Eye (tissue), 1 donor: Measurements from ENCODE around the gene ROCK2.
"Not testable (repeated sequence)": the region's sequence is repeated elsewhere in the genome, so short reads cannot be mapped to it uniquely, and the experiment has no call there.

ENCODE experiments used
- DNase-seq: peaks from one replicate; pipeline ENCODE4 v3.0.0-alpha.2; 2015

Gene ROCK2

DNA sequence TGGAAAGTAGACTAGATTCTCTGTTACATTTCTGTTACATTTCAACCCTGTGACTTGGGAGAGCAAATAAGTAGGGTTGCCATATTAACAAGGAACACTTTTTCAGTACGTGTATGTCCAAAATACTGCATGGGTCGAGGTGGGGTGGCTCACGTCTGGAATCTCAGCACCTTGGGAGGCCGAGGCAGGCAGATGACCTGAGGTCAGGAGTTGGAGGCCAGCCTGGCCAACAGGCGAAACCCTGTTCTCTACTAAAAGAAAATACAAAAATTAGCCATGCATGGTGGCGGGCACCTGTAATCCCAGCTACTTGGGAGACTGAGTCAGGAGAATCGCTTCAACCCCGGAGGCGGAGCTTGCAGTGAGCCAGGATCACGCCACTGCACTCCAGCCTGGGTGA is 178.0 kb downstream of the ROCK2 start:
- DNase-seq, result no peak

DNA sequence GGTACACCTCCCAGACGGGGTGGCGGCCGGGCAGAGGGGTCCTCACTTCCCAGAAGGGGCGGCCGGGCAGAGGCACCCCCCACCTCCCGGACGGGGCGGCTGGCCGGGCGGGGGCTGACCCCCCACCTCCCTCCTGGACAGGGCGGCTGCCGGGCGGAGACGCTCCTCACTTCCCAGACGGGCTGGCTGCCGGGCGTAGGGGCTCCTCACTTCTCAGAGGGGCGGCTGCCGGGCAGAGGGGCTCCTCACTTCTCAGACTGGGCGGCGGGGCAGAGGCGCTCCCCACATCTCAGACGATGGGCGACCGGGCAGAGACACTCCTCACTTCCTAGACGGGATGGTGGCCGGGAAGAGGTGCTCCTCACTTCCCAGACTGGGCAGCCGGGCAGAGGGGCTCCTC is 179.4 kb downstream of the ROCK2 start:
- DNase-seq, result not testable (repeated sequence)

DNA sequence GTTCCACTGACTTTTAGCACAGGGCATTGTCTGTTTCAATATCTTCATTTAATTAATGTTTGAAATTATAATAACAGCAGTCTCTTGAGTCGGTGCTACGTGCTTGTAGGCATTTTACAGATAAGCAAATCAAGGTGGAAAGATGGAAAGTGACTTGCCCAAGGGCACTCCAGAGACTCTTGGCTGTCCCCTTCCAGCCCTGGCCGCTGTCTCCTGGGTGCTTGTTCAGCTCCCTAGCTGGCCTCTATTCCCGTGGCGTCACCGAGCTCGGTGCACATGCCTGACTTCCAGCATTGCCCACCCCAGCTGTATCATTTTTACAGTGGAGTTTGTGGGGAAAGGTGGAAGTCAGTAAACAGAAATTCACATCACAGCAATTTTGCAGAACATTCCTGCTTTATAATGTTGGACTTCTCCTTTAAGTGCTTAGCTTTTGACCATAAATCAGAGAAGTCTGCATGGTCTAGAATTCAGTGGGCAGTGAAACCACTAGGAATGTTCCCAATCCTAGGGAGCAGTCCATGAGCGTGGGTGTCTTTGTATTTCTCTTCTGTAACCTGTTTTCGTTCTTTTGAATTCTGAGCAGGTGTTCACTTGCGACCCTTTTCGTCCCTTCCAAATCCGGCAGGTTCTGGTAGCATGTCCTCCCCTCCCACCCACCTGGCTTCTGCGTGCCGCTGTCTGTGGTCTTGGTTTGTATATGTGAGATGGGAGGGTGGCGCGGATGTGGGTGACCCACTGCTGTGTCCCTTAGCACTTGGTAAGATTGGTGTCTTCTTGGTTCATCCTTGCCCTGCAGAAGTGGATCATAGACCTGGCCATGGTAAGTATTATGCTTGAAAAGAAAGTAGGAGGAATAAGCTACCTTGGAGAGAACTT is 180.8 kb downstream of the ROCK2 start:
- DNase-seq, result no peak

DNA sequence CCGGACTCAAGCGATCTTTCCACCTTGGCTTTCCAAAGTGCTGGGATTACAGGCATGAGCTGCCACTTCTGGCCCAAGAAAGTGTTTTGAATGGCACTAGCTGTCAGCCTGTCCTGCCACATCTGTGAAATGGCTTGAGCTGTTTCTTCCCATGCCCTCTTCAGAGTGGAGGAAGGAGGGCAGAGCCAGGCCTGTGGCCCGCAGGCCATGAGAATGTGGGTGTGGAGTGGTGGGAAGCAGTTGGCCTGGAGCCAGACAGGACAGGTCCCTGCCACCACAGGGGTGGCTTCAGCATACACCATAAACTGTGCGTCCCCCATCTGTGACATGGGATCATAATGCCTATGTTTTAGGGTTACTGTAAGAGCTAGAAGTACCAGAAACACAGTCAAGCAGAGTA is 182.7 kb downstream of the ROCK2 start:
- DNase-seq, result no peak

DNA sequence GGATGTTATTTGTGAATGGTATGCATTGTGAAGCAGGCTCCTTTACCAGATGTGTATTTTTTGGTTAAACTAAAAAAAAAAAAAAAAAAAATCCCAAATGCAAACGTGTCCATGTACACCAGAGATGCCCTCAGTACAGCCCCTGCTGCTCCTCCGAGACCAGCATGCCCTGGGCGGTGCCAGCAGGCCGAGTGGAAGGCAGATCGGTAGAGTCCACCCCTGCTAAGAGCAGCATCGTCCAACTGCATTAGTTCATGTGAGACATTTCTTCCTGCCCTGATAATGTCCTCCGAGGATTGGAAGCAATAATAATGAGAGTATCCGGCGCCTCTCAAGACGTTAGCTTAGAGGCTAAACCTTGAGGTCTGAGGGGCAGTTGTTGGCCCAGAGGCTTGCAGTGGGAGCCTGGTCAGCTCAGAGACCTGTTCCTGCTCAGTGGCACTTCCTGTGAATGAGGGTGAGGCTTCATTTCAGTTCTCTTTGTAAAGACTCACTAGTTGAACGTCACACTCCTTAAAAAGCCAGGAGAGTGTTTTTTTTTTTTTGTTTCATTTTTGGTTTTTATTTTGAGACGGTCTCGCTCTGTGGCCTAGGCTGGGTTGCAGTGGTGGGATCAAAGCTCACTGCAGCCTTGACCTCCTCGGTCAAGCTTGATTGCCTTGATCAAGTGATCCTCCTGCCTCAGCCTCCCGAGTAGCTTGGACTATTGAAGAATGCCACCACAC is 183.5 kb downstream of the ROCK2 start:
- DNase-seq, result no peak

GRCh38 chr2:11160256-11160655 is 184.2 kb downstream of the ROCK2 start:
- no peak for DNase-seq

DNA sequence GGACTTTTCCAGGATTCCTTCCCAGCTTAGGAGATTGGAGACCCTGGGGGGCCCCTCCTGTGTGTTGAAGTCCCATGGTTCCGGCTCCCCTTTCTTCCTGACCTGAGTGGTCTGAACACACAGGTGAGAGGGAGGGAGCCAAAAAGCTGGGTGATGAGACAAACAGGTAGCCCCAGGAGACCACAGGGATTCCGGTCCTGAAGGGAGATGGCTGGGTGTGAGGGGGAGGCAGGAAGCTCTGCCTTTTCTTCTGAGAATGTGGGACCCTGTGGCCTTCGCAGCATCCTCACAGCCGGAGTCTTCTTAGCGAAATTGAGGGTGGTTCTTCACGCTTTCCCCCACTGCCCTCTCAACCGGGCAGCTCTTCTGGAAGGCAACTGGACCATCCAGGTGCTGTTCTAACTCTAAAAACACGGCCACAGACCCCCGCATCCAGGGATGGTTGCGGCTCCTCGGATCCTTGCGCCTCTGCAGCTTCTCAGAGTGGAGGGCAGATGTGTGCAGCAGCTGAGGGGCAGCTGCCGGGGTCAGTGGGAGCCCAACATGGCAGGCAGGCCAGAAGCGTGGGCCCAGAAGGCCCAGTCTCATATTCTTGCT is 184.8 kb downstream of the ROCK2 start:
- no peak for DNase-seq

DNA sequence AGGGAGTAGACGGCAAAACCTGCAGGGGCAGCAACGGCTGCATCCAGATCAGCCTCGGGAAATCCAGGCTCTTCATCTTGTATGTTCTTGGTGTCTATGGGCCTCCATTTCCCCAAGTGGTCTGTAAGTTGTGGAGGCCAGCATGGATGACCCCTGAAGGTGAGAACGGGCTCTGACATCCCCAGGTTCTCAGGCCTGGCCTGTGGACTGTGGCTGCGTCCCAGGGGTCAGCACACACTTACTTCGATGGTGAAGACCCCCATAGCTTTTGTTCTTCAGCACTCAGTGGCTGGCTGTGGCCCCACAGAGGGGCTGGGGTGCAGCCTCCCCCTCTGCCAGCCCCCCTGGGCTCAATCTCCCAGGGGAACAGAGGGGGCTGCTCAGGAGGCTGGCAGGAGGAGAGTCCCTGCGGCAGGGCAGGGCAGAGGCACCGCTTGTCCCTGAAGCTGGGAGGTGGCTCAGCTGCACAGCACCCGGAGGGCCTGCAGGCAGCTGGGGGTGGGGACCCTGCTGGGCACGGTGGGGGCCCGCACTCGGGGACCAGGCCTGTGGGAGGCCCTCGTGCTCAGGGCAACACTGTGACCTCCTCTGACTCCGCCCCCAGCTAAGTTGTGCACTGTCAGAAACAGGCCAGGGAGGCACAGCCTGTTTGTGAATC is 185.4 kb downstream of the ROCK2 start:
- no peak for DNase-seq

- no peak for DNase-seq
These were observed 186.7 kb downstream of the ROCK2 start for GRCh38 chr2:11157731-11158130.

DNA sequence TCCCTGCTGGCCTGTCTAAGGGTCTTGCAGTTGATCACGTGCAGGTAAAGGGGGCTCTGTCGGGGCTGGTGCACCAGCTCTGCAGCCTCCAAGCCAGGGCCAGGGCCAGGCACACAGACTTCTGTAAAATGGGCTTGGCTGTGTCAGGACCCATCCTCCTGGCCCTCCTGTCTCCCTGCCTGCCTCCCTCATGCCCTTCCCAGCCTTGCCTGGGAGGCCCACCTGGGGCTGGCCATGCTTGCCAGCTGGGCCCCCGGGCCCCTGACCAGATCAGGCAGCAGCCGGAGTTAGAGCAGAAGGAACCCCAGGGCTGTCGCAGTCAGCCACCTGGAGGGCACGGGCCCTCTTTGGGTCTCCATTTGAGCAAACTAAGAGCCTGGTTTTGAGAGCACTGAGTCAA is 187.1 kb downstream of the ROCK2 start:
- DNase-seq, result no peak

- no peak for DNase-seq
These were observed 187.9 kb downstream of the ROCK2 start for GRCh38 chr2:11156396-11157075.

DNA sequence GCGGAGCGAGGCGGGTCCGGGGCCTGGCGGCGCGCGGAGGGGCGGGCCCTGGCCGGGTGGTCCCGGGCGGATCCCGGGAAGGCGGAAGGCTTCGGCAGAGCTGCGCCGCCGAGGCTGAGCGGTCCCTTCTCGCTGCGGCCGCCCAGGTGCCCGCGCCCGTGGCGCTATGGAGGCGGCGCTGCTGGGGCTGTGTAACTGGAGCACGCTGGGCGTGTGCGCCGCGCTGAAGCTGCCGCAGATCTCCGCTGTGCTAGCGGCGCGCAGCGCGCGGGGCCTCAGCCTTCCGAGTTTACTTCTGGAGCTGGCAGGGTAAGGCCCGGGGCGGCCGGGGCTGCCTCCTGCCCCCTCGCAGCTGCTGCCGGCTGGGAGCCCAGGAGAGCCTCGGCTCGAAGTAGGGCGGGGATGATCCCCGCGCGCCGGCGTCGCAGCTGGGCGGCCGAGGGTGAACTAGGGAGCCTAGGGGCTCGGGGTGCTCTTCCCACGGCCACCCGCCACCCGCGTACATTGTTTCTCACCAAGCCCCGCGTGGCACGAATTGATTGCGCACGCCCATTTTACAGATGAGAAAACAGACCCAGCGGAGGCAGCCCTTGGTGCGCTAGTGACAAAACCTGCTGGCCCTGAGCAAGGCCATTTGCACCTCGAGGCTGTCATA is 188.9 kb downstream of the ROCK2 start, which contains the start of gene SLC66A3:
TSS of gene SLC66A3 (plus strand) at position 87 of the 655 bp plus-strand sequence. CDS start at position 167, 80 bp downstream.
- DNase-seq, result peak; percentile 92

DNA sequence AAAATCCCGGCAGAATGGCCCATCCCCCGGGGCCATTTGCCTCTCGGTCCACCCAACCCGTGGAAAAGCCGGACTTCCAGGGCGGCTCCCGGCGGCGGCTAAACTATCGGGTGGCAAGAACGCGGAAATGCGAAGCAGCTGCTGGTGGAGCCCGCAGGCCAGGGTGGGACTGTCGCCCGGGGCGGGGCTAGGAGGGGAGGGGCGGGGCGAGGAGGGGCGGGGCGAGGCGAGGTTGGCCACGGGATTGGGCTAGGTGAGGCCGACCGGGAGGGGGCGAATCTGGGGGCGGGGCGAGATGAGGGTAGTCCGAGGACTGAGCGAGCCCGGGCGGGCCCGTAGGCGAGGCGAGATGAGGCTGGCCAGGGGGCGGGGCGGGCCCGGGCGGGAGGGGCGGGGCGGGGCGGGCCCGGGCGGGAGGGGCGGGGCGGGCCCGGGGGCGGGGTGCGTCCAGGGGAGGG is 189.5 kb downstream of the ROCK2 start:
- DNase-seq, result peak; percentile 97

- no peak for DNase-seq
These were observed 190.2 kb downstream of the ROCK2 start for GRCh38 chr2:11154016-11154922.

GRCh38 chr2:11152591-11152990 is 191.8 kb downstream of the ROCK2 start:
- DNase-seq, result no peak

DNA sequence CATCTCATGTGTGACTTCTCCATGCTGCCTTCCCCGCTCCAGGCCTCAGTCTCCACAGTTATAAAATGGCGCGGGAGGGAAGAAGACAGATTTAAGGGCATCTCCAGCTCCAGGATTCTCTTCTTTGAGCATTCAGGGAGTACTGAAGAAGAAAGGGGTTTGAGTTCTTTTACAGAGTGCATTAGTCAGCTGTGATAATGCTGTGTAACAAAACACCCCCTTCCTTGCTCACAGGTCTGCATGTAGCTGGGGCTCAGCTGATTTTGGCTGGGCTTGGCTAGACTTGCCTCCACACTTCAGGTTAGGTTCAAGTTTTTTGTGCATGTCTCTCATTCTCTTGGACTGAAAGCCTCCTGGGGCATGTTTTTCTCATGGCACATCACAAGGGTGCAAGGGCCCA is 197.2 kb downstream of the ROCK2 start:
- DNase-seq, result no peak

DNA sequence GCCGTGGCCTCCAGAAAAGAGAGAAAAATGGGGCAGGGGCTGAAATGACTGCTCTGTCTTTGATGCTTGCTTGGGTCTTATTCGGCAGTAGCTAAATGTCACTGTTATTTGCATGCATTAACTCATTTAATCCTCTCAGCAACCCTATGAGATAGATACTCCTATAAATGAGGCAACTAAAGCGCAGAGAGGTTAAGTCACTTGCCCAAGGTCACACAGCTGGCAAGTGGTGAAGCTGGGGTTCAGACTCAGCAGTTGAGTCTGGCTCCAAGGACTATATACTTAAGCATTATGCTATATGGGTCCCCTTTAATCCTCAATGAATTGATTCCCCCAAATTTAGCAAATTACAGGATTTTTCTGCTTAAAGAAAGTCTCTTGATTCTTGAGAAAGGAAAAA is 198.4 kb downstream of the ROCK2 start:
- DNase-seq, result no peak

DNA sequence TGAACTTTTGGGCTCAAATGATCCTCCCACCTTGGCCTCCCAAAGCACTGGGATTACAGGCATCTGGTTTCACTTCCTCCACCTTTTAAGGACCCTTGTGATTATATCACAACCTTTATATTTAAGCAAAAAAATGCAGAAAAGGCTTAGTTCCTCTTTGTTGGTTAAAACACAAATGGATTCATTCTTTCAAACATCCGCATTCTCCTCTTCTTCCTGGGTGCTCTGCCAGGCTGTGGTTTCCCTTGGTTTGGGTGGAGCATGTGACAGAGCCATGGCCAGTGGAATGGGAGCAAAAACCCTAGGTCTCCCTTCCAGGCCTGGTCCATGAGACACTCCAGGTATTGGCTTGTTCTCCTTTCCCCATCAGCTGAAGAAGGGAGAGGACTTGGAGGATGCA is 199.1 kb downstream of the ROCK2 start:
- DNase-seq, result no peak

DNA sequence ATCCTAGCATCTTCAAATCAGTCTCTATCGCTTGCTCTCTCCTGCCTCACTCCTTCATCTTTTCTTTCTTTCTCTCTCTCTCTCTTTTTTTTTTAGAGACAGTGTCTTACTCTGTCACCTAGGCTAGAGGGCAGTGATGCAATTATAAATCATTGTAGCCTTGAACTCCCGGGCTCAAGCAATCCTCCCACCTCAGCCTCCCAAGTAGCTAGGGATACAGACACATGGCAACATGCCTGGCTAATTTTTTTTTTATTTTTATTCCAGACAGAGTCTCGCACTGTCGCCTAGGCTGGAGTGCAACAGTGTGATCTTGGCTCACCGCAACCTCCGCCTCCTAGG is 199.7 kb downstream of the ROCK2 start:
- DNase-seq, result no peak

- no peak for DNase-seq
These were observed 200.2 kb downstream of the ROCK2 start for GRCh38 chr2:11144077-11144737.
